ENCODE measurements around the gene KLF7. TPM values are rescaled to one million over a fixed set of nuclear protein-coding genes. Genes with fewer than 3 reads are reported as not detected.

Gene KLF7
- total RNA-seq, 2 donors from 2014 or later = 64.2 to 64.5 TPM

GRCh38 chr2:207110715-207111114 is 55.0 kb downstream of the KLF7 start:
- DNase-seq (ENCODE audit: low spot score) = no peak
- intact Hi-C loops (cut with DNase I) = no loop called here

- intact Hi-C loops (cut with DNase I) = no loop called here
- DNase-seq (ENCODE audit: low spot score) = no peak
These were observed 55.4 kb downstream of the KLF7 start for GRCh38 chr2:207110310-207110709.

- DNase-seq (ENCODE audit: low spot score) = no peak
- intact Hi-C loops (cut with DNase I) = no loop called here
These were observed 56.0 kb downstream of the KLF7 start for GRCh38 chr2:207109768-207110167.

- no peak for DNase-seq (ENCODE audit: low spot score)
- intact Hi-C loops (cut with DNase I) = no loop called here
These were observed 57.3 kb downstream of the KLF7 start for GRCh38 chr2:207108440-207108839.

GRCh38 chr2:207107551-207107950 is 58.2 kb downstream of the KLF7 start:
- intact Hi-C loops (cut with DNase I) = no loop called here

GRCh38 chr2:207107131-207107530 is 58.6 kb downstream of the KLF7 start:
- DNase-seq (ENCODE audit: low spot score) = no peak
- intact Hi-C loops (cut with DNase I) = no loop called here

More at GRCh38 chr2:207107551-207107950, 58.2 kb downstream of the KLF7 start:
- DNase-seq (ENCODE audit: low spot score) = peak; percentile 80

- intact Hi-C loops (cut with DNase I) = no loop called here
- no peak for DNase-seq (ENCODE audit: low spot score)
These were observed 62.6 kb downstream of the KLF7 start for GRCh38 chr2:207103132-207103531.

GRCh38 chr2:207101984-207102383 is 63.8 kb downstream of the KLF7 start:
- intact Hi-C loops (cut with DNase I) = no loop called here
- no peak for DNase-seq (ENCODE audit: low spot score)

- DNase-seq (ENCODE audit: low spot score) = no peak
- intact Hi-C loops (cut with DNase I) = no loop called here
These were observed 68.5 kb downstream of the KLF7 start for GRCh38 chr2:207097278-207097677.

GRCh38 chr2:207095963-207096362 is 69.8 kb downstream of the KLF7 start:
- intact Hi-C loops (cut with DNase I) = no loop called here
- DNase-seq (ENCODE audit: low spot score) = no peak

GRCh38 chr2:207093234-207093633 is 72.5 kb downstream of the KLF7 start:
- no peak for DNase-seq (ENCODE audit: low spot score)
- intact Hi-C loops (cut with DNase I) = no loop called here

GRCh38 chr2:207092818-207093217 is 72.9 kb downstream of the KLF7 start:
- no peak for DNase-seq (ENCODE audit: low spot score)
- intact Hi-C loops (cut with DNase I) = no loop called here

GRCh38 chr2:207091928-207092327 is 73.8 kb downstream of the KLF7 start:
- intact Hi-C loops (cut with DNase I) = no loop called here
- no peak for DNase-seq (ENCODE audit: low spot score)

- DNase-seq (ENCODE audit: low spot score) = no peak
- intact Hi-C loops (cut with DNase I) = no loop called here
These were observed 74.6 kb downstream of the KLF7 start for GRCh38 chr2:207091176-207091575.

- DNase-seq (ENCODE audit: low spot score) = no peak
- intact Hi-C loops (cut with DNase I) = no loop called here
These were observed 75.4 kb downstream of the KLF7 start for GRCh38 chr2:207090389-207090788.

GRCh38 chr2:207088839-207089238 is 76.9 kb downstream of the KLF7 start:
- no peak for DNase-seq (ENCODE audit: low spot score)

GRCh38 chr2:207088276-207088675 is 77.5 kb downstream of the KLF7 start:
- DNase-seq (ENCODE audit: low spot score) = no peak
- intact Hi-C loops (cut with DNase I) = no loop called here

More at GRCh38 chr2:207088839-207089238, 76.9 kb downstream of the KLF7 start:
- intact Hi-C loops (cut with DNase I) = no loop called here

GRCh38 chr2:207087046-207087902 is 78.5 kb downstream of the KLF7 start:
- no peak for DNase-seq (ENCODE audit: low spot score)
- intact Hi-C loops (cut with DNase I) = no loop called here

GRCh38 chr2:207086136-207086535 is 79.6 kb downstream of the KLF7 start:
- DNase-seq (ENCODE audit: low spot score) = no peak
- intact Hi-C loops (cut with DNase I) = no loop called here

- intact Hi-C loops (cut with DNase I) = no loop called here
- no peak for DNase-seq (ENCODE audit: low spot score)
These were observed 80.6 kb downstream of the KLF7 start for GRCh38 chr2:207085110-207085509.

GRCh38 chr2:207083361-207084110 is 82.2 kb downstream of the KLF7 start:
- intact Hi-C loops (cut with DNase I) = no loop called here
- no peak for DNase-seq (ENCODE audit: low spot score)

All from posterior vena cava (tissue), 2 donors.